22Rv1 (cell line): Measurements from ENCODE around the gene ZEB1.

ENCODE experiments used
- H3K27ac ChIP-seq: fragments of 450-650 bp; 2 replicates; pipeline ENCODE4 v1.5.1; 2017
- CTCF ChIP-seq: fragments of 450-650 bp; IDR thresholded peaks from 2 replicates; pipeline ENCODE4 v1.5.1; 2017; ENCODE audit warnings: mild to moderate bottlenecking
- ZFX ChIP-seq: fragments of 450-650 bp; IDR thresholded peaks from 2 replicates; pipeline ENCODE4 v1.6.1; 2017; ENCODE audit warnings: antibody characterized with exemption, borderline replicate concordance

The ZEB1 gene

GRCh38 chr10:31384589-31384949, 65.6 kb downstream of the ZEB1 start:
- no peak overlapping the region for H3K27ac ChIP-seq
- TF ChIP-seq ZFX = no peak
- no peak for TF ChIP-seq CTCF

DNA sequence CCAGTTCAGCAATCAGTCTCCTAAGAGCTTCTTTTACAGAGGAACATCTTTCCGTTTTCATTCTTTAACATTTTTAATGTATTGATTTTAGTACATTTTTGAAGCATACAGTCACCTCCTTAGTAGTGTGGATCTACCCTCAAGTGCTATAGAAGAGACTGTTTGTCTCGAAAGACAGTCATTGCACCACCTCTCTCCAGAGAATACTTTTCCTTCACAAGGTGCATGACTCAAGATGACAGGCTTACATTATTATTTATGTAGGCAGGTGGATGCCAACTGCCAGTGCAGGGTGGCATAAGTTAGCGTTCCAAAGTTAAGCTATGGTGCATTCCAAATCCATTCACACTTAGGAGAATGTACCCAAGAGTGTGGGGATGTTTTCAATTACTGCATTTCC, 71.8 kb downstream of the ZEB1 start:
- H3K27ac ChIP-seq = no peak overlapping the region
- TF ChIP-seq CTCF = no peak
- no peak for TF ChIP-seq ZFX

DNA sequence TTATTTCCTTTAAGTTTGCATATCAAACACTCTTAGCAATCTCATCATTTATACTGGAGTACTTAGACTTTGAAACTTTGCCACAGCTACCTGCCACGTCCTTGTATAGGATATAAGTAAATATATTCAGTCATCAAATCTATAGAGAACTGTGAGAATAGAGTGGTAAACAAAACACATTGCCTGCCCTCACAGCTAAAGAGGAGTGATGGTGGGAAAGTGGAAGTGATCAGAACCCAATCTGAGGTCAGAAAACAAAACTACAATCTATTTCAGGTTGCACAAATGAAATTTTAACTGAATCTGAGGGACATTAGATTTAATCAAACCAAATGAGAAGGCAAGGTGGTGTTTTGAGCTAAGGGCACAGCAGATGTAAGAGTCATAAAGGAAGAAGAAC, 74.8 kb downstream of the ZEB1 start:
- TF ChIP-seq CTCF (no peak), ZFX (no peak)
- H3K27ac ChIP-seq = no peak overlapping the region

DNA sequence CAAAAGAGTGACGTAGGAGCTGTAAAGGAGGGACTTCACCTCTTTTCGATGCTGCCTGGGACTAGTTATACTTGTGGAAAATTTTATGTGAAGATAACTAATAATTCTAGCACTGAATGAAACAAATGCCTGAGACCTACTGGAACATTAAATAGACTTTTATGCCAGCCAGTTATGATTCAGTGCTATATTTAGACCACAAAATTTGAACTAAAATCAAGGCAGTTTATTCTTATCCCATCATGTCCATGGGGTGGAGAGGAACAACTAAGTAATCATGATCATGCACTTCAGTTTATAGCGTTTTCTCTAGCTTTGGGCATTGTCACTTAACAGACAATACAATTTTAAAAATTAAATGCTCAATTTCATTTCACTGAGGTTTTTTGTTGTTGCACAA, 76.7 kb downstream of the ZEB1 start:
- TF ChIP-seq ZFX (no peak), CTCF (no peak)
- no peak overlapping the region for H3K27ac ChIP-seq

DNA sequence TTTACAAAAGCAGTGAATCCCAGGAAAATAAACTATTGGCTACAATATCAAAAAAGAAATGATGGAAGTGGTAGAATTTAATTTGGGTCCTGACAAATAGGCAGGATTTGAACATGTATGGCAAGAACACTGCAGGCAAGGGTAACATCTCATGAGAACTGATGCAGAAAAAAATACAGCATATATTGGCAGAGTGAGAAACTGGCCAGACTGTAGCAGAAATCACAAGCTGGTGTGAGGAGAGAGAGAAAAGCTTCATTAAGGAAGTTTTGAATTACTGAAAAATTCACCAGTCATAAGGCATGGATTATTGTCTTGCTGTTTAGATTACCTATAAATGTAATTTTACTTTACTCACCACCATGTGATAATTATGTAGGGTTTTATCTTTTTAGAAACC, 77.4 kb downstream of the ZEB1 start:
- no peak overlapping the region for H3K27ac ChIP-seq
- TF ChIP-seq ZFX (no peak), CTCF (no peak)

- H3K27ac ChIP-seq = no peak overlapping the region
- TF ChIP-seq ZFX (no peak), CTCF (no peak)
These were observed 78.8 kb downstream of the ZEB1 start for GRCh38 chr10:31397852-31398251.

DNA sequence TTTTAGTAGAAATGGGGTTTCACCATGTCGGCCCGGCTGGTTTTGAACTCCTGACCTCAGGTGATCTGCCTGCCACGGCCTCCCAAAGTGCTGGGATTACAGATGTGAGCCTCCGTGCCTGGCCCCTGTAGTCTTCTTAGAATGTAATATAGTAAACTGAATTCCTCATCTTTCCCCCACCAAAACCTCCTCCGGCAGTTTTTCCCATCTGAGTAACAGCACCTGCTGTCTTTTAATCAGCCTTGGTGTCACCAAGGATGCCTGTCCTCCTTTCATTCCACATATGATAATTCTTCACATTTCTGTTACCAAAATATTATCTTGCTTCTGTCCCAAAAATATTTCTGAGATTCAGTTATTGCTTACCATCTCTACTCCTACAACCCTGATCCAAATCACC, 80.2 kb downstream of the ZEB1 start:
- no peak overlapping the region for H3K27ac ChIP-seq
- TF ChIP-seq CTCF (no peak), ZFX (no peak)
